ENCODE measurements around the gene MSTO1.
"Not testable (repeated sequence)": the region's sequence is repeated elsewhere in the genome, so short reads cannot be mapped to it uniquely, and the experiment has no call there.

Gene MSTO1

GRCh38 chr1:155596864-155597263, 13.2 kb upstream of the MSTO1 start:
- Mint-ChIP-seq H3K4me1 (peaks cover 10% of the 10 kb centered on the region), H3K27me3 (no peaks in the 10 kb centered on the region), H3K36me3 (ENCODE audit: low read depth) (no peaks in the 10 kb centered on the region), H3K4me3 (no peak overlapping the region), H3K27ac (no peak overlapping the region), H3K9me3 (no peaks in the 10 kb centered on the region)
- ATAC-seq (no peak), DNase-seq (no peak)

DNA sequence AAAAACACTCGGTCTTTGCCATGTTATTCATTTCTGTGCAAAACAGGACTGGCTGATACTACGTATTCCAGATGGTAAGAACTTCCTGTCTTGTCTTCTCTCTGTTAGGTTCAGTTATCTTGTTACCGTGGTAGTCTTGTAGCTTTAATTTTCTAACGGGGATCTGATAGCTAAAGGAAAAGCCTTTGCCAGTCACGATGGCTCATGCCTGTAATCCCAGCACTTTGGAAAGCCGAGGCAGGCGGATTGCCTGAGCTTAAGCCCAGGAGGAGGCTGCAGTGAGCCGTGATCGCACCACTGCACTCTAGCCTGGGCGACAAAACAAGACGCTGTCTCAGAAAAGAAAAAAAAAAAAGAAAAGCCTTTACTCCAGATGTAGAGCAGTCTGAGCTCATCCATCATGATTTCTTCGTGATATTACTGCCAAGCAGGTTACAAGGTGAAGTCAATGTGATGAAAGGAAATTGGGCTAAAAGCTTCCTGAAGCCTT, 11.1 kb upstream of the MSTO1 start:
- H3K4me1 Mint-ChIP-seq = peaks cover 10% of the 10 kb centered on the region
- no peaks in the 10 kb centered on the region for H3K9me3 Mint-ChIP-seq
- peak overlapping the region; percentile 61 for H3K4me3 Mint-ChIP-seq
- peak overlapping the region; percentile 35 for H3K27ac Mint-ChIP-seq
- H3K27me3 Mint-ChIP-seq = no peaks in the 10 kb centered on the region
- no peaks in the 10 kb centered on the region for H3K36me3 Mint-ChIP-seq (ENCODE audit: low read depth)
- DNase-seq = no peak
- ATAC-seq = no peak

GRCh38 chr1:155599828-155600572, 10.0 kb upstream of the MSTO1 start:
- not testable (repeated sequence) for H3K4me1 Mint-ChIP-seq; H3K27me3 Mint-ChIP-seq; H3K4me3 Mint-ChIP-seq; ATAC-seq; H3K9me3 Mint-ChIP-seq; DNase-seq; H3K36me3 Mint-ChIP-seq (ENCODE audit: low read depth); H3K27ac Mint-ChIP-seq

- Mint-ChIP-seq H3K4me1 (peaks cover 9% of the 10 kb centered on the region), H3K4me3 (no peak overlapping the region), H3K36me3 (ENCODE audit: low read depth) (peaks cover 4% of the 10 kb centered on the region), H3K9me3 (no peaks in the 10 kb centered on the region), H3K27ac (no peak overlapping the region), H3K27me3 (no peaks in the 10 kb centered on the region)
- ATAC-seq = no peak
- DNase-seq = peak; percentile 10
Measured at GRCh38 chr1:155607708-155608107, 2.3 kb upstream of the MSTO1 start.

DNA sequence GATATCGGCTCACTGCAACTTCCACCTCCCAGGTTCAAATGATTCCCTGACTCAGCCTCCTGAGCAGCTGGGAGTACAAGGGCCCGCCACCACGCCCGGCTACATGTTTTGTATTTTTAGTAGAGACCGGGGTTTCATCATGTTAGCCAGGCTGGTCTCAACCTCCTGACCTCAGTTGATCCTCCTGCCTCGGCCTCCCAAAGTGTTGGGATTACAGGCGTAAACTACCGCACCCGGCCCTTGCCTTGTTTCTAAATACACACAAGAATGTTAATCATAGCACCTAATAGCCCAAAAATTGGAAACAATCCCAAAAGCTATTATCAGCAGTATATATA, 1.2 kb upstream of the MSTO1 start:
- Mint-ChIP-seq H3K9me3 (no peaks in the 10 kb centered on the region), H3K36me3 (ENCODE audit: low read depth) (peaks cover 8% of the 10 kb centered on the region), H3K4me1 (peaks cover 11% of the 10 kb centered on the region), H3K4me3 (peak overlapping the region; percentile 42), H3K27ac (no peak overlapping the region), H3K27me3 (no peaks in the 10 kb centered on the region)
- ATAC-seq (no peak), DNase-seq (no peak)

- H3K9me3 Mint-ChIP-seq, DNase-seq, H3K27me3 Mint-ChIP-seq: not testable (repeated sequence)
- peak overlapping the region; percentile 94 for H3K4me3 Mint-ChIP-seq
- H3K4me1 Mint-ChIP-seq = peaks cover 11% of the 10 kb centered on the region
- H3K27ac Mint-ChIP-seq = peak overlapping the region; percentile 96
- H3K36me3 Mint-ChIP-seq (ENCODE audit: low read depth) = peaks cover 12% of the 10 kb centered on the region
- peak; percentile 6 for ATAC-seq
Measured at GRCh38 chr1:155610257-155610647, 234 bp downstream of the MSTO1 start.

- not testable (repeated sequence) for H3K4me3 Mint-ChIP-seq, ATAC-seq, H3K9me3 Mint-ChIP-seq, DNase-seq, H3K27ac Mint-ChIP-seq, H3K27me3 Mint-ChIP-seq
- peaks cover 12% of the 10 kb centered on the region for H3K36me3 Mint-ChIP-seq (ENCODE audit: low read depth)
- H3K4me1 Mint-ChIP-seq = peaks cover 11% of the 10 kb centered on the region
Measured at GRCh38 chr1:155613226-155613625, 3.2 kb downstream of the MSTO1 start.

GRCh38 chr1:155622191-155622590, 12.2 kb downstream of the MSTO1 start:
- no peaks in the 10 kb centered on the region for H3K9me3 Mint-ChIP-seq
- no peak overlapping the region for H3K27ac Mint-ChIP-seq
- H3K4me3 Mint-ChIP-seq = no peak overlapping the region
- H3K4me1 Mint-ChIP-seq = no peaks in the 10 kb centered on the region
- ATAC-seq = no peak
- H3K36me3 Mint-ChIP-seq (ENCODE audit: low read depth) = no peaks in the 10 kb centered on the region
- H3K27me3 Mint-ChIP-seq = no peaks in the 10 kb centered on the region
- no peak for DNase-seq

DNA sequence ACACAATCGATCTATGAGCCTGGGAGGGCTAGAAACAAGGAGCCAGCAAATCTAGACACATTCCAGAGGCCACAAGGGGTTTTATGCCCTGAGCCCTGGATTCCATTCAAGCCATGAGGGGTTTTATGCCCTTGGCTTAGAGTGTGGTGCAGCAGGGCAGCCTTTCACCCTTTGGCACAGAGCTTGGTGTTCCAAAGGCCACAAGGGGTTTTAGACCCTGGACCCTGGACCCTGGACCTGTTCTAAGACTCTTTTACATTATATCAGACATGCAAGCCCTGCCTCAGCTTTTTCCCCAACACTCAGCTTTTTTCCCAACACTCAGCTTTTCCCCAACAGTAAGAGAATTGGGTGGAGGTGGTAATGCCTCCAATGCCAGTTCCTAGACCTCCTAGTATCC, 13.3 kb downstream of the MSTO1 start:
- DNase-seq (no peak), ATAC-seq (no peak)
- Mint-ChIP-seq H3K4me3 (no peak overlapping the region), H3K4me1 (no peaks in the 10 kb centered on the region), H3K9me3 (no peaks in the 10 kb centered on the region), H3K27ac (no peak overlapping the region), H3K36me3 (ENCODE audit: low read depth) (no peaks in the 10 kb centered on the region), H3K27me3 (no peaks in the 10 kb centered on the region)

- not testable (repeated sequence) for H3K27ac Mint-ChIP-seq; H3K4me1 Mint-ChIP-seq; H3K4me3 Mint-ChIP-seq; H3K27me3 Mint-ChIP-seq; ATAC-seq; H3K36me3 Mint-ChIP-seq (ENCODE audit: low read depth); H3K9me3 Mint-ChIP-seq; DNase-seq
Measured at GRCh38 chr1:155626428-155626827, 16.4 kb downstream of the MSTO1 start.

- Mint-ChIP-seq H3K4me3 (peak overlapping the region; percentile 92), H3K9me3 (no peaks in the 10 kb centered on the region), H3K27me3 (no peaks in the 10 kb centered on the region), H3K4me1 (peaks cover 25% of the 10 kb centered on the region), H3K36me3 (ENCODE audit: low read depth) (peaks cover under 1% of the 10 kb centered on the region), H3K27ac (peak overlapping the region; percentile 88)
- no peak for ATAC-seq
- no peak for DNase-seq
Measured at GRCh38 chr1:155636397-155637153, 26.6 kb downstream of the MSTO1 start.

DNA sequence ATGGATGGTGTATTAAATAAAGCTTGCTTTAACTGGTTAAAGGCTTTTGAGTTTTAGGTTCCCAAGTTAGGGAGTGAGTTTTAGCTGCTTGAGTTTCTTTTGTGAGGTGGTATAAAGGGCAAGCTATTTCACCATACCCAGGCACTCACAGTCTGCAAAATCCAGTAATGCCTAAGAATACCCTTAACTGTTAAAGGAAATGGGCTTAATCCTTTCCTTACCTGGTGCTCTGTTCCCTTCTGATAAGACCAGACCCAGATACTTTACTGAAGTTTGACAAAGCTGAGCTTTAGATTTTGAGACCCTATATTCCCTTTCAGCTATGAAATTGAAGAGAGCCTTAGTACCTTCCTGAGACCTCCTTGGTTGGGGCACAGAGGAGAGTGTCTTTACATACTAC, 30.3 kb downstream of the MSTO1 start:
- H3K4me1 Mint-ChIP-seq = peaks cover 25% of the 10 kb centered on the region
- H3K36me3 Mint-ChIP-seq (ENCODE audit: low read depth) = peaks cover 9% of the 10 kb centered on the region
- no peaks in the 10 kb centered on the region for H3K27me3 Mint-ChIP-seq
- H3K9me3 Mint-ChIP-seq = peaks cover 6% of the 10 kb centered on the region
- H3K27ac Mint-ChIP-seq = no peak overlapping the region
- ATAC-seq (no peak), DNase-seq (no peak)
- no peak overlapping the region for H3K4me3 Mint-ChIP-seq

DNA sequence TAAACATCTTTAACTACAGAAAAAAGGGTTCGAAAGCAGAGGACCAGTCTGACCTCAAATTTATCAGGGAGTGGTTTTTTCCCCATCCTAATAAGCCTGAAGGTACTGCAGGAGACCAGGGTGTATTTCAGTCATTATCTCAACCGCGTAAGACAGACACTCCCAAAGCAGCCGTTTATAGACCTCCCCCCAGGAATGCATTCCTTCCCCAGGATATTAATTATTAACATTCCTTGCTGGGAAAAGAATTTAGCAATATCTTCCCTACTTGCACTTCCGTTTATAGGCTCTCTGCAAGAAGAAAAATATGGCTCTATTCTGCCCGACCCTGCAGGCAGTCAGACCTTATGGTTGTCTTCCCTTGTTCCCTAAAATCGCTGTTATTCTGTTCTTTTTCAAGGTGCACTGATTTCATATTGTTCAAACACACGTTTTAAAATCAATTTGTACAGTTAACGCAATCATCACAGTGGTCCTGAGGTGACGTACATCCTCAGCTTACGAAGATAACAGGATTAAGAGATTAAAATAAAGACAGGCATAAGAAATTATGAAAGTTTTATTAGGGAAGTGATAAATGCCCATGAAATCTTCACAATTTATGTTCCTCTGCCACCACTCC, 32.7 kb downstream of the MSTO1 start:
- not testable (repeated sequence) for H3K27me3 Mint-ChIP-seq; H3K36me3 Mint-ChIP-seq (ENCODE audit: low read depth); H3K27ac Mint-ChIP-seq; H3K9me3 Mint-ChIP-seq; ATAC-seq; DNase-seq; H3K4me1 Mint-ChIP-seq; H3K4me3 Mint-ChIP-seq

DNA sequence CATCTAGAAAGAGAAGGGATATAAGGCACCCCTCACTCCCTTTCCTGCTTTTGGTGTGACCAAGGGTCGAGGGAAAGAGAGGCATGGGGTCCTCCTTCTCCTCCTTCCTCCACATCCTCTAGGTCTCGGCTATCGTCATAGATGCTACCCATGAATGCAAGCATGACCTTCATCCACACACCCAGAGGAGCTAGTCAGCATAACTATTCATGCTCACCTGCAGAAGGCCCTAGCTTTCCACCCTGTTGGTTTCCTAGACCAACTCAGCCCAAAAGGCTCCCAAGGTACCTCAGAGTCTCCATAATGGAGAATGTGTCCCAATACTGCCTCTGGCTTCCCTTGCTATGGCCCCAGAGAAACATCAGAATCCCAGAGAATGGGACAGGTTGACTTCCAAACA, 33.2 kb downstream of the MSTO1 start:
- ATAC-seq (no peak), DNase-seq (no peak)
- Mint-ChIP-seq H3K36me3 (ENCODE audit: low read depth) (peaks cover 9% of the 10 kb centered on the region), H3K27me3 (no peaks in the 10 kb centered on the region), H3K4me3 (no peak overlapping the region), H3K27ac (no peak overlapping the region), H3K4me1 (peaks cover 2% of the 10 kb centered on the region), H3K9me3 (peaks cover 6% of the 10 kb centered on the region)

GRCh38 chr1:155645034-155645598, 35.1 kb downstream of the MSTO1 start:
- Mint-ChIP-seq H3K4me1 (peaks cover 2% of the 10 kb centered on the region), H3K27me3 (no peaks in the 10 kb centered on the region), H3K9me3 (peaks cover 6% of the 10 kb centered on the region), H3K4me3 (no peak overlapping the region), H3K36me3 (ENCODE audit: low read depth) (peaks cover 9% of the 10 kb centered on the region), H3K27ac (no peak overlapping the region)
- no peak for DNase-seq
- ATAC-seq = no peak

Data from activated naive CD8-positive, alpha-beta T cell treated with anti-CD3 and anti-CD28 coated beads, Interleukin-2, amount 50 U/mL, for 24 hours (primary cell).